Liver (tissue), 9 donors: Measurements from ENCODE around the gene FOXR1. TPM values are rescaled to one million over a fixed set of nuclear protein-coding genes. Genes with fewer than 3 reads are reported as not detected.

Experiments
- DNase-seq: peaks from one replicate; pipeline ENCODE4 v3.0.0-alpha.2; 2017; ENCODE audit warnings: low spot score
- H3K27ac ChIP-seq, 2 donors: one replicate each; pipeline ENCODE4 v1.7.0; 2013; ENCODE audit warnings: inconsistent platforms in 2 of 2, low read length in 2 of 2, control low read depth in 1 of 2, low read depth in 1 of 2, mild to moderate bottlenecking in 1 of 2
- H3K27me3 ChIP-seq, 4 donors: one replicate each; pipeline versions ENCODE4 v1.6.1 to v1.7.0; 2013; ENCODE audit warnings: low read length in 3 of 4, inconsistent platforms in 1 of 4, mild to moderate bottlenecking in 1 of 4, moderate library complexity in 1 of 4; ENCODE audit not compliant: control insufficient read depth in 4 of 4, insufficient read depth in 4 of 4
- H3K36me3 ChIP-seq, 4 donors: one replicate each; pipeline versions ENCODE4 v1.6.1 to v1.7.0; 2013; ENCODE audit warnings: low read length in 3 of 4, mild to moderate bottlenecking in 3 of 4, low read depth in 1 of 4, moderate library complexity in 1 of 4; ENCODE audit not compliant: control insufficient read depth in 4 of 4, insufficient read depth in 3 of 4
- H3K4me1 ChIP-seq, 4 donors: one replicate each; pipeline versions ENCODE4 v1.6.1 to v1.7.0; 2013; ENCODE audit warnings: low read length in 3 of 4, mild to moderate bottlenecking in 3 of 4, moderate library complexity in 1 of 4; ENCODE audit not compliant: control insufficient read depth in 4 of 4, insufficient read depth in 4 of 4
- H3K4me3 ChIP-seq, 3 donors: one replicate each; pipeline versions ENCODE4 v1.6.1 to v1.7.0; 2013; ENCODE audit warnings: low read length in 3 of 3, control low read depth in 1 of 3, low read depth in 1 of 3, mild to moderate bottlenecking in 1 of 3
- H3K9ac ChIP-seq, 2 donors: one replicate each; pipeline ENCODE4 v1.7.0; 2013; ENCODE audit warnings: low read length in 2 of 2, mild to moderate bottlenecking in 2 of 2, moderate library complexity in 2 of 2, control low read depth in 1 of 2, low read depth in 1 of 2
- H3K9me3 ChIP-seq, 4 donors: one replicate each; pipeline versions ENCODE4 v1.6.1 to v1.7.0; 2013; ENCODE audit warnings: low read length in 3 of 4; ENCODE audit not compliant: control insufficient read depth in 4 of 4
- ATF3 ChIP-seq: IDR thresholded peaks from 2 replicates; pipeline ENCODE4 v1.6.1; 2016; ENCODE audit warnings: antibody characterized with exemption
- CTCF ChIP-seq: fragments of 150-350 bp; IDR thresholded peaks from 2 replicates; pipeline ENCODE4 v1.5.1; 2017; ENCODE audit warnings: improper control_type of control experiment, low read depth, low read length; ENCODE audit not compliant: missing input control
- EGR1 ChIP-seq, 2 donors: IDR thresholded peaks; 2 replicates each; pipeline ENCODE4 v1.6.1; 2016 to 2018; ENCODE audit warnings: antibody characterized with exemption in 2 of 2, low read depth in 2 of 2
- FOXA1 ChIP-seq: IDR thresholded peaks from 2 replicates; pipeline ENCODE4 v1.6.1; 2016; ENCODE audit warnings: antibody characterized with exemption
- FOXA2 ChIP-seq: IDR thresholded peaks from 2 replicates; pipeline ENCODE4 v1.6.1; 2016; ENCODE audit warnings: antibody characterized with exemption
- GABPA ChIP-seq, 2 donors: IDR thresholded peaks in 1 of 2; conservative IDR thresholded peaks in 1 of 2; 2 replicates each; pipeline ENCODE4 v1.6.1; 2016; ENCODE audit warnings: antibody characterized with exemption in 2 of 2, mild to moderate bottlenecking in 1 of 2, moderate library complexity in 1 of 2
- HNF4A ChIP-seq, 2 donors: conservative IDR thresholded peaks; 2 replicates each; pipeline ENCODE4 v1.6.1; 2016; ENCODE audit warnings: antibody characterized with exemption in 2 of 2, mild to moderate bottlenecking in 2 of 2
- HNF4G ChIP-seq: IDR thresholded peaks from 2 replicates; pipeline ENCODE4 v1.6.1; 2016; ENCODE audit warnings: antibody characterized with exemption
- JUND ChIP-seq, 2 donors: IDR thresholded peaks; 2 replicates each; pipeline ENCODE4 v1.6.1; 2016; ENCODE audit warnings: antibody characterized with exemption in 2 of 2
- MAX ChIP-seq: IDR thresholded peaks from 2 replicates; pipeline ENCODE4 v1.6.1; 2016; ENCODE audit warnings: antibody characterized with exemption
- NR2F2 ChIP-seq: IDR thresholded peaks from 2 replicates; pipeline ENCODE4 v1.6.1; 2016; ENCODE audit warnings: antibody characterized with exemption
- RAD21 ChIP-seq, 2 donors: IDR thresholded peaks; 2 replicates each; pipeline ENCODE4 v1.6.1; 2016; ENCODE audit warnings: antibody characterized with exemption in 2 of 2, mild to moderate bottlenecking in 2 of 2
- REST ChIP-seq: IDR thresholded peaks from 2 replicates; pipeline ENCODE4 v1.6.1; 2016; ENCODE audit warnings: antibody characterized with exemption, mild to moderate bottlenecking
- RXRA ChIP-seq, 2 donors: IDR thresholded peaks; 2 replicates each; pipeline ENCODE4 v1.6.1; 2017 to 2018; ENCODE audit warnings: antibody characterized with exemption in 2 of 2, mild to moderate bottlenecking in 1 of 2
- SP1 ChIP-seq: IDR thresholded peaks from 2 replicates; pipeline ENCODE4 v1.6.1; 2018; ENCODE audit warnings: antibody characterized with exemption, mild to moderate bottlenecking
- TAF1 ChIP-seq: conservative IDR thresholded peaks from 2 replicates; pipeline ENCODE4 v1.6.1; 2016; ENCODE audit warnings: antibody characterized with exemption, mild to moderate bottlenecking
- YY1 ChIP-seq: IDR thresholded peaks from 2 replicates; pipeline ENCODE4 v1.6.1; 2016; ENCODE audit warnings: antibody characterized with exemption, mild to moderate bottlenecking
- ZBTB33 ChIP-seq: IDR thresholded peaks from 2 replicates; pipeline ENCODE4 v1.6.1; 2016; ENCODE audit warnings: antibody characterized with exemption
- WGBS: extraction: QIAGEN DNeasy Blood & Tissue Kit; methylation state at CpG from one replicate; pipeline ENCODE4 v1.1.7; 2013; 5-methylcytosine and 5-hydroxymethylcytosine counted together
- polyA plus RNA-seq, 2 donors: library from polyadenylated mRNA; stranded (reverse) in 1 of 2; unstranded in 1 of 2; fragments of 200-250 nt in 1 of 2; fragments of >200 nt in 1 of 2; fragmentation: Nextera tagmentation in 1 of 2; extraction: Ambion mirVana in 1 of 2; gene quantifications; one replicate each; pipeline versions ENCODE4 v1.2.1 to v1.2.3, GENCODE V29; 2013 to 2015
- total RNA-seq, 2 donors: library from RNA; depleted of rRNA; stranded (reverse); fragments of >200 nt; gene quantifications; one replicate each; pipeline ENCODE4 v1.2.3, GENCODE V29; 2014
- donor health status: healthy.
- donor health status: healthy.
- donor health status: healthy.
- donor health status: healthy.
- donor health status: healthy.

Gene FOXR1
- total and polyA plus RNA-seq, 4 donors = not detected

- H3K4me1 ChIP-seq = peaks cover 20 to 78% (median 70%) of the 10 kb centered on the region in 4 donors
- TF ChIP-seq EGR1 (IDR thresholded peaks at IDR 0.05; ENCODE audit: low read depth in 2 of 2) (no peak), YY1 (no peak), JUND (IDR thresholded peaks at IDR 0.05) (no peak), RXRA (IDR thresholded peaks at IDR 0.05) (no peak), TAF1 (no peak), RAD21 (IDR thresholded peaks at IDR 0.05) (no peak), HNF4G (no peak), HNF4A (conservative IDR thresholded peaks at IDR 0.05) (no peak), ZBTB33 (no peak), CTCF (no peak), REST (no peak), MAX (no peak), FOXA2 (no peak), FOXA1 (no peak), NR2F2 (no peak), ATF3 (no peak), SP1 (no peak), GABPA (IDR thresholded peaks at IDR 0.05 in 1 of 2, conservative IDR thresholded peaks at IDR 0.05 in 1 of 2) (no peak)
- H3K4me3 ChIP-seq = peak overlapping the region; percentile 47 to 85 (median 75)
- no peak for DNase-seq
- no peaks in the 10 kb centered on the region for H3K27me3 ChIP-seq
- H3K27ac ChIP-seq = peak overlapping the region; percentile 91 to 94
- H3K36me3 ChIP-seq = no peaks in the 10 kb centered on the region
- WGBS = 38% methylated on average over 9 of the region's 9 CpGs
- no peaks in the 10 kb centered on the region for H3K9me3 ChIP-seq
- H3K9ac ChIP-seq = peak overlapping the region; percentile 52 to 68
These were observed 48.6 kb upstream of the FOXR1 start for GRCh38 chr11:118922745-118923627.
